Activated CD8-positive, alpha-beta memory T cell treated with anti-CD3 and anti-CD28 coated beads, Interleukin-2, amount 50 U/mL, for 24 hours (primary cell): ENCODE data around the gene CCDC59.
A peak's percentile ranks its signal among the peaks of the same experiment; 100 is the strongest.
"Not testable (repeated sequence)": the region's sequence is repeated elsewhere in the genome, so short reads cannot be mapped to it uniquely, and the experiment has no call there.

Source experiments
- DNase-seq: peaks from one replicate; pipeline ENCODE4 v3.0.0-alpha.2; 2020; ENCODE audit errors: extremely low read depth

Gene CCDC59, protein sequence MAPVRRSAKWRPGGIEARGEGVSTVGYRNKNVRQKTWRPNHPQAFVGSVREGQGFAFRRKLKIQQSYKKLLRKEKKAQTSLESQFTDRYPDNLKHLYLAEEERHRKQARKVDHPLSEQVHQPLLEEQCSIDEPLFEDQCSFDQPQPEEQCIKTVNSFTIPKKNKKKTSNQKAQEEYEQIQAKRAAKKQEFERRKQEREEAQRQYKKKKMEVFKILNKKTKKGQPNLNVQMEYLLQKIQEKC

DNA sequence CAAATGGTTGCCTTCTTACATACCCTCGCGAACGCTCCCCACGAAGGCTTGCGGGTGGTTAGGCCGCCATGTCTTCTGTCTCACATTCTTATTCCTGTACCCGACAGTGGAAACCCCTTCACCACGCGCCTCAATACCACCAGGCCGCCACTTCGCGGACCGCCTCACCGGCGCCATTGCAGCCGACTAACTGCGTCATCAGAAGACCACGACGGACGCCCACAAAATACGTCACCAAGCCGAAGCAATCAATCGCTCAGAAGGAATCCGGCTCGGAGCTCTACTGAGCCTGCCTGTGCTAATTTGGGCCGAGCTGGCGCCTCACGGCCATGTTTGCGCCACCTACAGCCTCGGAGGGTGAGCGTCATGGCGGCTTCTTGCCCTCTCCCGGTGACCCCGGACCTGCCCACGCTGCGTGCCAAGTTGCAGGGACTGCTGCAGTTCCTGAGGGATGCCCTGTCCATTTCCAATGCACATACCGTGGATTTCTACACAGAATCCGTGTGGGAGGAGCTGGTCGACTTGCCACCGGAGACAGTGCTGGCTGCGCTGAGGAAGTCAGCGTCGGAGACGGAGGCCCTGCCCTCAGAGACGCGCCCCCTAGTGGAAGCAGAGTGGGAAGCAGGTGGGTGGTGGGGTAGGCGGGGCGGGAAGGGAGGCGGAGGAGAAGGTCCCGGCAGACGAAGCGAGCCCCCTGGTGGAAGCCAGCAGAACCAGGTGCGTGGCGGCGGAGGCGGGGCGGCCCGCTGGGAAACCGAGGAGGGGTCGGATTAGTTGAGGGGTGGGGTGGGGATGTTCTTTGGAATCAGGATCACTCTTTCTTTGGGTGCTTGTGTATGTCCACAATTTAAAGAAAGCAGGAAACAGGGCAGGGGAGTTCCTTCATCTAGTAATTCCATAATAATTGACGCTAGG, at the start of gene CCDC59, which contains the start of gene METTL25:
Gene CCDC59 (minus strand): TSS at position 188 of the 915 bp plus-strand sequence. CDS start 11 bp downstream, at position 177.
Gene METTL25 (plus strand): TSS at position 330 of the 915 bp plus-strand sequence. CDS start 37 bp downstream, at position 367.
- peak; percentile 93 for DNase-seq

DNA sequence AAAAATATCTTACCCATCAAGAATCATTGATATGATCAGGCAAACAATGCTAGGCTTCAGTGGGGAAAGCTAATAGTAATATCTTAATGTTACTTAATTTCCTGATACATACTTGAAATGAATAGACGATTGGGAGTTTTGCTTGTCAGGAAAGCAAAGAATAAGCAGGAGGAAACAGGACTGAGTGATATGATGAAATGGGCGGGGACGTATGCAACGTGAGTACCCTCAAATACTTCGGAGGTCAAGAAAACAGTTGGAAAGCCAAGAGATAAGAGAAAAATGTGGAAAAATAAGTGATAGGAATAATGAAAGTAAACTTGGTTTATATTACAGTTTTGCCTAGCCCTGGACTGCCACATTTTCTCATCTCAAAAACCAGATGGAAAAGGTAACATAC, 49.3 kb upstream of the CCDC59 start:
- no peak for DNase-seq

DNA sequence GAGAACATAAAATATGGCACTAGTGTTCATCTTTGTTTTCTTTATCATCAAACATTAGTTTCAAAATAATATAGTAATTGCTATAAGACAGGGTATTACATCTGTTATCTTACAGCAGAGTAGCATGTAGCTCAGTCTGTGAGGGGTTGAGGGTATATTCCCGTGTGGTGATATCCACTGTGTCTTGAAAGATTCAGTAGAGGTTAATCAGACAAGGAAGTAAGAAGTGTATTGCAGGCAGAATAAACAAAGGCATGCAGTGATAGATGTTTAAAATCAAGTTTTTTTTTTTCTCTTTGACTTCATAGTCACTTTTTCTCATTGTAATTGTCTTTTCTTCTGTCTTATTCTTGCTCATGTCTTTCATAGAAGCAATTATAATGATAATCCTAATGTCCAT, 48.5 kb upstream of the CCDC59 start:
- no peak for DNase-seq

DNA sequence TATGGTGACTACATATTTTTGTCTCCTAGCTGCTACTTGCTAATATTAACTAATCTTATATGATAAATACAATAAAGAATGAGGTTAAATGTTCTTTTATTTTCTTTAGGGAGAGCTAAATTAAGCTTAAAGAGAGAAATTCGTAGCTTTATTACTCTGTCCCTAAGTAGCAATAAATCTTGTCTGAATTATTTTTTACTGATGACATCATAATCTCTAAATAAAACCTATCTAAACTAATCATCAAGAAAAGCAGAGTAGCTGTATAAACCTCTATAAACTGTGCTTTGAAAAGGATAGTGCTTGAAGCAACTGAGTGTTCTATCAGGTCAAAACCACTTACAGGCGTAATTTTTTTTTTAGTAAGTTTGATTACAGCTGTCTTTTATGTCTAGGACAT, 42.6 kb upstream of the CCDC59 start:
- no peak for DNase-seq

DNA sequence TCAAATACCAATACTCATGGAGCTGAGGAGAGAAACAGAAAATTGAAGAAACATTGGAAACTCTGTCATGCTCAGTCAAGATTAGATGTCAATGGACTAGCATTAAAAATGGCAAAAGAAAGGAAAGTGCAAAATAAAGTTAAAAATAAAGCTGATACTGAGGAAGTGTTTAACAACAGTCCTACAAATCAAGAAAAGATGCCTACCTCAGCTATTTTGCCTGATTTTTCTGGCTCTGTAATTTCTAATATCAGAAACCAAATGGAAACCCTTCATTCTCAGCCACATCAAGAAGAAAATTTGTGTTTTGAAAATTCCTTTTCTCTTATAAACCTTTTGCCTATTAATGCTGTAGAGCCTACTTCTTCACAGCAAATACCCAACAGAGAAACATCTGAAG, 40.7 kb upstream of the CCDC59 start:
- DNase-seq: no peak

DNA sequence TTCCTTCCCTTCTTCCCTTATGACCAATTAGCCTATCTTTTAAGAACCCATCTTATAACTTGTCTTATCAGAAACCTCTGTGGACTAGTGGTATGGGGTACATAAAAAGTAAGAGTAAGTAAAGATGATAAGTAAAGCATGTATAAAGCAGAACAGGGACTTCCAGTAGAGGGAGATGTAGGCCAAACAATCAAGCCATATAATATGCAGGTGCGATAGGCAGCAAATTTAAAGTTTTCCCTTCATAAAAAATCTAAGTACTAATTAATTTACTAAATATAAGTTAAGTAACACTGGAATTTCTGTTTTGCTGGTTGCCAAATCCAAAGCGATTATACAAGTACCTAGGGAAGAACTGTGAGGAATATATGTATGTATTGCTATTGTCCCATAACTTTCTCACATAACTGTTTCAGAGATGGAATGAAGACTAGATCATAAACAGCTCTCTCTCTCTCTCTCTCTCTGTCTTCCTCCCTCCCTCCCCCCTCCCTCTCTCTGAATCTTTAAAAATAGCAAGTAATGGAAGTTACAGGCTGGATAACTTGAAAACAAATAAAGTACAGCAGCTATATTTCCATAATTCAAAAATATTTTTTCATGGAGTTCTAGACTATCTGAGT, 25.9 kb upstream of the CCDC59 start:
- no peak for DNase-seq

DNA sequence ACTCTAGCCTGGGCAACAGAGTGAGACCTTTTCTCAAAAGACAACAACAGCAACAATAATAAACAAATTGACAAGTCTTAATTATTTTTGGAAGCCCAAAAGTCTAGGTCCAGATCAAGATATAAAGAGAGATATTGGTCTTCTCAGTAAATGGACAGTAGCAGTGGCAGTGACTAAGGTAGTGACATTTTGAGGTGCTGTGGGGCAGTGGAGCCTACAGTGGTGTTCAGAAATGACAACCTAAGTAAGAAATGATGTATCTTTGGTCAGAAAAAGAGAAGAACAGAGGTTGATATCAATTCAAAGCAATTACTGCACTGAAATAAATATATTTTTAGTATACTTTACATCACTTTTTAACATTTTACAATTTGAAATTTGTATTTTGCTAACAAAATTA, 20.8 kb upstream of the CCDC59 start:
- no peak for DNase-seq

DNA sequence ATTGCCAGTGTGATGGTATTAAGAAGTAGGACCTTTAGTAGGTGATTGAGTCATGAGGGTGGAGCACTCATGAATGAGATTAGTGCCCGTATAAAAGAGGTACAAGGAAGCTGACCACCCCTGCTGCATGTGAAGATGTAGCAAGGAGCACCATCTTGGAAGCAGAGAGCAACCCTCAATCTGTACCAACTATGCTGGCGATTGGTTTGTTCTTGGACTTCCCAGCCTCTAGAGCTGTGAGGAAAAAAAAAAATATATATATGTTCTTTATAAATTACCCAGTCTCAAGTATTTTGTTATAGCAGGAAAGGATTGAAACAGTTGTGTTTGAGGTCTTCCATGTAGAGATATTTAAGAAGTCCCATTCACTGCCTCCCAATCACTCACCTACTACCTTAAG, 17.0 kb upstream of the CCDC59 start:
- no peak for DNase-seq

DNA sequence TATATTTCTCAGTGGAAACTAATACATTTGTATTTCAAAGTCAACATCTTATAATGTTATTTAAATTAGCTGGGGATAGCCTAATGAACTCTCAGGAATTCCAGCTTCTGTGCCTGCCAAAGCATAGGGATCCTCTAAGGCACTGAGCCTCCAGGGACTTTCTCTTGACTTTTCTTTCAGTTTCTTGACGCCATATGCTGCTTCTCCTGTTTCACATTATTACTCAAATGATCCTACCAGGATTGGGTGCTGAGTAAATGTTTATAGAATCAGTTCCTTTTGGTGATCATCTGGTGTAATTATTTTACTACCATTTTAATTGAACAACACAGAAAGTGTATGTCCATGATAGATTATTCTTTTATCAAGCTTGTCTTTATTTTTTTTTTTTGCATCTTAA, 8.0 kb upstream of the CCDC59 start:
- no peak for DNase-seq

DNA sequence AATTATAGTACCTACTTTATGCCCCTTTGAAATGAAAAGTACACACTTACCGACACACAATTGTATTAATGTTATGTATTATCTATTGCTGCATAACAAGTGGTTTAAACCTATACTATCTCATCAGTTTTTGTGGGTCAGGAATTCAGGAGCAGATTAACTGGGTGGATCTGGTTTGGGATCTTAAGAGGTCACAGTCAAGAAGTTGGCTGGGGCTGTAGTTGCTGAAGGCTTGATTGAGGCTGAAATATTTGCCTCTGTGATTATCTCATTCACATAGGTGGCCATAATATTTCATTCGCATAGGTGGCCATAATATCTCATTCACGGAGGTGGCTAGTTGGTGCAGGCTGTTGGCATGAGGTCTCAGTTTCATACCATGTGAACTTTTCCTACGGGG, 5.8 kb upstream of the CCDC59 start:
- no peak for DNase-seq

DNA sequence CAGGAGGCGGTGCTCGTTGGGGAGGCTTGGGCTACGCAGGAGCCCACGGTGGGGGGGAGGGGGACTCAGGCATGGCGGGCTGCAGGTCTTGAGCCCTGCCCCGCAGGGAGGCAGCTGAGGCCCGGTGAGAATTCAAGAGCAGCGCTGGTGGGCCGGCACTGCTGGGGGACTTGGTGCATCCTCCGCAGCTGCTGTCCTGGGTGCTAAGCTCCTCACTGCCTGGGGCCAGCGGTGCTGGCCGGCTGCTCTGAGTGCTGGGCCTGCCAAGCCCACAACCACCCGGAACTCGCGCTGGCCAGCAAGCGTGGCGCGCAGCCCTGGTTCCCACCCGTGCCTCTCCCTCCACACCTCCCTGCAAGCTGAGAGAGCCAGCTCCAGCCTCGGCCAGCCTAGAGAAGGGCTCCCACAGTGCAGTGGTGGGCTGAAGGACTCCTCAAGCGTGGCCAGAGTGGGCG, 3.3 kb upstream of the CCDC59 start:
- no peak for DNase-seq

DNA sequence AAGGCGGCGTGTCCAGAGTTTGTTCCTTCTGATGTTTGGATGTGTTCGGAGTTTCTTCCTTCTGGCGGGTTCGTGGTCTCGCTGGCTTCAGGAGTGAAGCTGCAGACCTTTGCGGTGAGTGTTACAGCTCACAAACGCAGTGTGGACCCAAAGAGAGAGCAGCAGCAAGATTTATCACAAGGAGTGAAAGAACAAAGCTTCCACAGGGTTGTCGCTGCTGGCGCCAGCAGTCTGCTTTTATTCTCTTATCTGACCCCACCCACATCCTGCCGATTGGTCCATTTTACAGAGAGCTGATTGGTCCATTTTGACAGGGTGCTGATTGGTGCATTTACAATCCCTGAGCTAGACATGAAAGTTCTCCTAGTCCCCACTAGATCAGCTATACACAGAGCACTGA, 2.6 kb upstream of the CCDC59 start:
- not testable (repeated sequence) for DNase-seq

DNA sequence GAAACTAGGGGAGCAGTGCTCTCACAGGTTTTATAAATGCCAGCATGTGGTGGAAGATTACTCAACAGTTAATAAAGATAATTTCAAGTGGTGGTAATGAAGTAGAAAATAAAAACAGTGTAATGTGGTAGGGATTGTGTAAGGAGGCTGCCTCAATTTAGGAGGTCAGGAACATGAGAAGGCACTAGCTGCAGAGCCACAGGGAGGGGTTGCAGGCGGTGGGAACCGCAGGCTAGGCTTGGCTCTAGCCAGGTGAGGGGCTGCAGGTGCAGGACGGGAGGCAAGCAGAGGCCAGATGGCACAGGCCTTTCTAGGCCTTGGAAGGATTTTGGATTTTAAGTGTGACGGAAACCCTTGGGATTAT, 910 bp upstream of the CCDC59 start:
- no peak for DNase-seq

DNA sequence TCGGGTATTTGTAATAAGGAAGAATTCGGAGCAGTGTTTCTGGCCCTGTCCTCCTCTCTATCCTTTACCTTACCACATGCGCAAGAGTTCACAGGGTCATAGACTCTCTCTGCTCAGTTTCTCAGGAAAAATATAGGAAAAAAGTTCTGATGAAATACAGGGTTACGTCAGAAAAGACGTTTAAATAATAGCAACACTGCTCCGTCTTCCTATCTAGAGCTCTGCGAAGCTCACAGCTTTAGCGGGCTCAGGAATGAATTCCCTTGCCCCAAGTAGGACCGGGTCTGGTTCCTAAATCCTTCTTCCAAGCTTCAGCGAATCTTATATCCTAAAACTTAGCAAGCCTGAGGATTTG, 365 bp downstream of the CCDC59 start:
- DNase-seq: no peak

DNA sequence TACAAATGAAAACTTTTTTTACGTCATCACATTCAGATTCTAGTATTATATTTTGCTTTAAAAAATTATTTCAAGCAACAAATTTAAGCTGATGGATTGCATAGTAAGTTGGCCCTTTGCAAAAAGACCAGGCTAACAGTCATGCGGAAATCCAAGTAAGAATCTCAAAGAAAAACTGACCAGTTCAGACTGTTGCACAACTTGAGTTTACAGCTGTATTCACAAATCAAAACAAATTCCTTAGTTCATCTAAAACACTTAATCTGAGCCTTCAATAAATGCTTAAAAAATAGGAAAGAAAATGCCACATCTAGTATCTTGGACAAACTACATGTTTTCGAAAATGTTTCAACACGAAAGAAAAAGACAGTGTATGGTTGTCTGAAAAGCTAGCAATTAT, 847 bp downstream of the CCDC59 start:
- no peak for DNase-seq

DNA sequence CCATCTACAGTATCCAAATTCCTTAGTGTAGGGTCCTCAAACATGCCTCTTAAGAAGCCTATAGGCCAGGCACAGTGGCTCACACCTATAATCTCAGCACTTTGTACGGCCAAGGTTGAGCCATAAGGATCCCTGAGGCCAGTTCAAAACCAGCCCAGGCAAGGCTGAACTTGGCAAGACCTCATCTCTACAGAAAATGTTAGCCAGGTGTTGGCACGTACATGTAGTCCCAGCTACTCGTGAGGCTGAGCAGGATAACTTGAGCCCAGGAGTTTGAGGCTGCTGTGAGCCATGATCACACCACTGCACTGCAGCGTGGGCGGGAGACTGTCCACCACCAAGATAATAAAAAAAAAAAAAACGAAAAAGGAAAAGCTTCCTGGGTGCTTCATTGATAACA, 6.8 kb downstream of the CCDC59 start:
- DNase-seq: no peak

DNA sequence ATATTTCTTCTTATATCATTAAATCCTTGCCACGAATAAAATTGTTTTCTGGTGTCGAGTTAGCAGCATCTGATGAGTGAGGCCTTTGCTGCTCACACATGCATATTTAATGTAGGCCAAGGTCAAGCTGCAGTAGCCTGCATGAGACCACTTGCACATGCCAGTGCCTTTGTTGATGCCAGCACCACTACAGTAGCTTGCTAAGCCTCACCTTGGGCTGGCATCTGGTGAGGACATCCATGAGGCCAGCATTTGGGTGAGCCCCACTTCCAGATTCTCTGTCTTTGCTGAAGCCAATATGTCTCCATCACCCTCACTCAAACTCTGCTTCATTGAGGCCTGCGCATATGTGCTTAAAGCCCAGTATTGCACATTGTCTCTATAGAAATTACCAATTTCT, 8.0 kb downstream of the CCDC59 start:
- no peak for DNase-seq

DNA sequence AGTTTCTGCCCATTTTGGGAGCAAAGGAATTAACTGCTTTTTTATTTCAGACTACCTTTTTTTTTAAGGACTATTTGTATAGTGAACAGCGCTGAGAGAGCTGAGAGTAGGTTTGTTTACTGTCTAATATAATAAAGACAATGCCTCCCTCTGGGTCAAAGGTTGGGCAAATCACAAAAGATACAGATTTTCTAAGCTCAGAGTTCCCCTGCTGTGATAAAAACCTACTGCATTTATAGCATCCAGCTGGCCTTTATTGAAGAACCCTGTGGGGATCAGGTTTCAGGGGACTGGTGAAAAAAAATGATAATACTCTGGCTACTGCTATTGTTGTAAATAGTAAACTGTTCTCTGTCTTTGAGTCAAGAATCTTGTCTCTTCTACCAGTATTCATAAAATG, 28.7 kb downstream of the CCDC59 start:
- no peak for DNase-seq

DNA sequence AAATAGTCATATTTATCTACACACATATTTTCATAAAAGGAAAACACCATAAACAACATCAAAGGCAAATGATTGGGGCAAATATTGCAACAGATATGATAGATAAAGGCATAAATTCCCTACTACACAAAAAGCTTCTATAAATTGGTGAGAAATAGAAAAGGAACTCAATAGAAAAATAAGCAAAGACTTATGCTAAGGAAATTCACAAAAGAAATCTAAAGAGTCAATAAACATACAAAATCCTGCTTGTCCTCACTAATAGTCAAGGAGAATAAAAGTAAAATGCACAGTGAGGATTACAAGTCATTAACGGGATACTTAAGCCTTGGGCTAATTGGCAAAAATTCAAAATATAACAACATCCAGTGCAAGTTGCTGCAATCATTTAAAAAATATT, 30.3 kb downstream of the CCDC59 start:
- no peak for DNase-seq

DNA sequence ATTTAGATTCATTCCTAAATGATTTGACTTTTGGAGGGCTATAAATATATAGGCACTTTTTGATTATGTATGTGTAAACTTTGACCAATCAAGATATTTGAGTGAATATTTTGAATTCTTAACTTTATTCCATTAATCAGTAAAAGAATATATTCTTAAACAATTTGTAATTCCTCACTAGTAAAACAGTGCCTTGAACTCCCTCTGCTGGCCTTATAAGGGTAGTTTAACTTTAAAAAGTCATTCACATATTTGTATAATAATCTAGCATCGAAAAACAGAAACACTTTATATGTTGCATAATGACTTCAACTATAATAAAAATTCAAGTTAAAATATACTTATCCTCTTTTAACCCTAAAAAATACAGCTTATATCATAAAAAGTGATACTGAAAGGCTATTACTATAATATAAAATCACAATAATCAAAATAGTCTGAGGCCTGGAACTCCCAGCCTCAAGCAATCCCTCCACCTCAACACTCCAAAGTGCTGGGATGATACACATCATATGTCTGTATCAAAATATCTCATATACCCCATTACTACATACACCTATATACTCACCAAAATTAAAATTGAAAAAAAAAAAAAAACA, 31.2 kb downstream of the CCDC59 start:
- DNase-seq: no peak

DNA sequence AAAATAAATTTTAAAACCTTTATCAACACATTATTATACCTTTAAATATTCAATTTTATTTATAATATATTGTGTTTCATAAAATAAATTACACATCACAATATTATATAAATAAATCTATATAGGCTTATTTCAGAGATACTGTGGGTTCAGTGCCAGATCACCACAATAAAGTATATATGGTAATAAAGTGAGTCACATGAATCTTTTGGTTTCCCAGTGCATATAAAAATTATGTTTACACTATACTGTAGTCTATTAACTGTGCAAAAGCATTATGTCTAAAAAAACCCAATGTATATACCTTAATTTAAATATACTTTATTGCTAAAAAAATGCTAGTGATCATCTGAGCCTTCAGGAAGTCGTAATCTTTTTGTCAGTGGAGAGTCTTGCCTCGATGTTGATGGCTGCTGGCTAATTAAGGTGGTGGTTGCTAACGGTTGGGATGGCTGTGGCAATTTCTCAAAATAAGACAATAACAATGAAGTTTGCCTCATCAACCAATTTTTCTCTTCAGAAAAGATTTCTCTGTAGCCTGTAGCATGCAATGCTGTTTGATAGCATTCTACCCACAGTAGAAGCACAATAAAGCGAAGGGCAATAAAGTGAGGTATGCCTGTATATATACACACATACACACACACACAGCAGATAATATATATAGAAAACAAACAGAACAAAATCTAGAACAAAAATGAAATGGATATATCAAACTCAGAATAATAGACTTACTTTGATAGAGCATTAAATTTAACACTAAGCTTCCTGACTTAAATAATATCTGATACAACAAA, 32.4 kb downstream of the CCDC59 start:
- no peak for DNase-seq

DNA sequence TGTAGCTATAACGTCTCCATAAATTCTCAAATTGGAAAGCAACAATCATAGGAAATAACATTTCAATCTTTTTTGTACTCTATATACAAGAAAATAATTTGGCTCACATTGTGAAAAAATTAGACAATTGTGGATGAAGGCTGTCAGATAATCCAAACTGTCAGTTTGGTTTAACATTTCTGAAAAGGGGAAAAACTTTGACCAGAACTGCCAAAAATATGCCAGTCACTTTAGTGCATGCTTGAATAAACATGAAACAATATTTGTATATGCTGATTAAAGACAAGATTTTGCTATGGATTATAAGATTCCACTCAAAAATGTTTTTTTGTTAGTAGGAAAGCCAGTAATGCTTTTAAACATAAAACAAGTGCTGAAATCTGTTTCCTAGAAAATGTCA, 38.9 kb downstream of the CCDC59 start:
- no peak for DNase-seq
